ENCODE results near the gene CABLES1. TPM values are rescaled to one million over a fixed set of nuclear protein-coding genes. Genes with fewer than 3 reads are reported as not detected.

Gene CABLES1
- total RNA-seq, 1 donor from 2014 or later: 39.3 TPM

DNA sequence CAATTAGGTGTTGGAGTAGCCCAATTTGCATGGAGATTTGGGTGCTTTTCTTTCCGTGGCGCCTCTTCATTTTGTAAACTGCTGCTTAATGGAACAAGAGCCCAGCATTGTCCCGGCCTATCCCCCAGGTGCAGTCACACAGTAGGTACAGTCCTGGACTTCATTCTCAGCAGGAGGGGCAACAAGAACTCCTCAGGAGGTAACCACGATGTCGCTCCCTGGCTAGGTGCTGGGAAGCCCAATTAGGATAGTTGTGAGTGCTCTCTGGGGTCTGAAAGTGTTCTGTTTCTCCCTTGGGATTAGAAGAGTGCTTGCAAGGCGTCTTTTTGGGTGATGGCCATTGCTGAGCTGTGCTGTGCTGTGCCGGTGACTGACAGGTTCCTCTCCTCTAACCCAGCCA lies 53.8 kb downstream of the CABLES1 start:
- H3K9me3 ChIP-seq: no peaks in the 10 kb centered on the region
- no peak for DNase-seq (ENCODE audit: extremely low spot score in 2 of 2)
- TF ChIP-seq, protein P1, sequence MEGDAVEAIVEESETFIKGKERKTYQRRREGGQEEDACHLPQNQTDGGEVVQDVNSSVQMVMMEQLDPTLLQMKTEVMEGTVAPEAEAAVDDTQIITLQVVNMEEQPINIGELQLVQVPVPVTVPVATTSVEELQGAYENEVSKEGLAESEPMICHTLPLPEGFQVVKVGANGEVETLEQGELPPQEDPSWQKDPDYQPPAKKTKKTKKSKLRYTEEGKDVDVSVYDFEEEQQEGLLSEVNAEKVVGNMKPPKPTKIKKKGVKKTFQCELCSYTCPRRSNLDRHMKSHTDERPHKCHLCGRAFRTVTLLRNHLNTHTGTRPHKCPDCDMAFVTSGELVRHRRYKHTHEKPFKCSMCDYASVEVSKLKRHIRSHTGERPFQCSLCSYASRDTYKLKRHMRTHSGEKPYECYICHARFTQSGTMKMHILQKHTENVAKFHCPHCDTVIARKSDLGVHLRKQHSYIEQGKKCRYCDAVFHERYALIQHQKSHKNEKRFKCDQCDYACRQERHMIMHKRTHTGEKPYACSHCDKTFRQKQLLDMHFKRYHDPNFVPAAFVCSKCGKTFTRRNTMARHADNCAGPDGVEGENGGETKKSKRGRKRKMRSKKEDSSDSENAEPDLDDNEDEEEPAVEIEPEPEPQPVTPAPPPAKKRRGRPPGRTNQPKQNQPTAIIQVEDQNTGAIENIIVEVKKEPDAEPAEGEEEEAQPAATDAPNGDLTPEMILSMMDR (IDR thresholded peaks at IDR 0.05): no peak
- TF ChIP-seq POLR2A (IDR thresholded peaks at IDR 0.05): no peak
- no peak for TF ChIP-seq POLR2AphosphoS5 (IDR thresholded peaks at IDR 0.05; ENCODE audit: insufficient read depth in 1 of 2, low read depth in 1 of 2)
- no peak overlapping the region for H3K4me3 ChIP-seq
- intact Hi-C loops (cut with DNase I): no loop called here
- no peak overlapping the region for H3K27ac ChIP-seq
- H3K36me3 ChIP-seq: no peaks in the 10 kb centered on the region
- no peaks in the 10 kb centered on the region for H3K27me3 ChIP-seq
- H3K4me1 ChIP-seq: peaks cover 22% of the 10 kb centered on the region

DNA sequence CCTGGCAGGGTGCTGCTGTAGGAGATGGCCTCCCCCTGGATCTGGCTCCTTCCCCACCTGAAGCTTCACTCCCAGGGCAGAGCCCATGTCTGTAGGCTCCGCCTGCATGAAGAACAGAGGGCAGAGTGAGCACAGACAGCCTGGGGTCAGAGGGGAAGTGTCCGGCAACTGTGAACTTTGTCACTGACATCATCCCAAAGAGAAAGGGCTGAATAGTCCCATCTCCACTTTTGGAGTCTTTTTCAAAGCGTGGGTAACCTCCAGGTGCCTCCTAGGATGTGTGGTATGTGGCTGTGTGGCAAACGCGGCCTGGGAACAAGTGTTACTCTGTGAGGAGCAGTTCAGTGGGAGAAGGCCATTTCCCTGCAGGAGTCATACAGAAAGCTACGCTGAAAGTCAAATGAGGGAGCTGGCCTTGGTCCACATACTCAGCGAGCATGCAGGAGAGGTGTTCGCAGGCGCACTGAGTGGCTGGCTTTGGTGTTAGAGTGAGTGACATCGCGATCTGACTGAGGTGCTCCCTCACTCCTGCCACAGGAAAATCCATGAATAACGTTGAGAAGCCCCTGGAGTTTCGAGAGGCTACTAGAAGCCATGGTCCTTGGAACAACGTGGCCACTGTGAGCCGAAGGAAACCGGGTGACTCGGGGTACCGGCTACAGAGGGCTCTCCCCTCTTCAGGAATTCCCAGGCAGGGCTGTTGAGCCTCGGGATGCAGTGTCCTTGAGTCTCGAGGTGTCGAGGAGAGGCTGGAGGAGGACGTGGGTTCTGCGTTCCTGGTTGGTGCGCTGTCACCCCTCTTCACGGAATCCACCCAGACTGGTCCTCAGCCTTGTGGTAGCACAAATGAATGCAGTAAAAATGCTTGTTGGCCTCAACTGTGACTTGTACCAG lies 54.7 kb downstream of the CABLES1 start:
- intact Hi-C loops (cut with DNase I): no loop called here
- TF ChIP-seq POLR2AphosphoS5 (IDR thresholded peaks at IDR 0.05; ENCODE audit: insufficient read depth in 1 of 2, low read depth in 1 of 2) (no peak), POLR2A (IDR thresholded peaks at IDR 0.05) (no peak)
- TF ChIP-seq, protein P1 (IDR thresholded peaks at IDR 0.05): no peak
- H3K27ac ChIP-seq: no peak overlapping the region
- H3K27me3 ChIP-seq: no peaks in the 10 kb centered on the region
- no peaks in the 10 kb centered on the region for H3K9me3 ChIP-seq
- peaks cover 25% of the 10 kb centered on the region for H3K4me1 ChIP-seq
- H3K4me3 ChIP-seq: no peak overlapping the region
- no peaks in the 10 kb centered on the region for H3K36me3 ChIP-seq
- no peak for DNase-seq (ENCODE audit: extremely low spot score in 2 of 2)

DNA sequence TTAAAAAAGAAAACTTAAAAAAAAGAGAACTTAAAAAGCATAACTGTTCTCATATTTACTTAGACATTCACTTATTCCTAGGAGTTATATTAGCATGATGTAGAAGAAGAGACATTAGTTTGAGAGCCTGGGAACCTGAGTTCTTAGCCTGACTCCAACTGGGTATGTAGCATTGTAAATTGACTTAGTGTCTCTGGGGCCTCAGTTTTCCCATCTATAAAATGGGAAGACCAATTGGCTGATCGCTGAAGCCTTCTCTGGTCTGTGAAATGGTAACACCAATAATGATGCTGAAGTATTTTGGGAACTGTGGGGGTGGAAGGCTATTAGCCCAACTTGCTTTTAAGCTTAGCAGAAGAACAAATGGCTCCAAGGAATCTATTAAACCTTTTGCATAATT lies 55.9 kb downstream of the CABLES1 start:
- DNase-seq (ENCODE audit: extremely low spot score in 2 of 2): no peak
- no peaks in the 10 kb centered on the region for H3K27me3 ChIP-seq
- intact Hi-C loops (cut with DNase I): no loop called here
- no peak for TF ChIP-seq POLR2AphosphoS5 (IDR thresholded peaks at IDR 0.05; ENCODE audit: insufficient read depth in 1 of 2, low read depth in 1 of 2)
- TF ChIP-seq POLR2A (IDR thresholded peaks at IDR 0.05): no peak
- TF ChIP-seq, protein P1 (IDR thresholded peaks at IDR 0.05): no peak
- peaks cover 25% of the 10 kb centered on the region for H3K4me1 ChIP-seq
- no peaks in the 10 kb centered on the region for H3K9me3 ChIP-seq
- H3K36me3 ChIP-seq: no peaks in the 10 kb centered on the region
- no peak overlapping the region for H3K27ac ChIP-seq
- no peak overlapping the region for H3K4me3 ChIP-seq

DNA sequence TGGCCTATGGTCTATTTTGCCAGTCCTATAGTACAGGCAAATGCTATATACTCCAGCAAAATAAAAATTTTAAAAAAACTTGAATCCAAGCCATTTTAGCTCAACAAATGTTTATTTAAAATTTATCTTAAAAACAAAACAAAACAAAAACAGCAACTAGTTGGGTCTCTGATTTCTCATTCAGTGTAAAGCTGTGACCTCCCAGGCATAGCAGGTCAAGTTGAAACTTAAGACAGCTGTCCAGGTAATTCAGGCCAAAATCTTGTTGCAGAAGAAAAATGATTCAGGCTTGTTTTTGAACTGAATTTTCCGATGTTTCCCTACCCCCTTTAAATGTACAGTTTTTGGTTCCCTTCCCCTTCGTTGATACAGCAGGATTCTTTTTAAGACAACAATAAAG lies 58.5 kb downstream of the CABLES1 start:
- Histone ChIP-seq H3K36me3 (no peaks in the 10 kb centered on the region), H3K4me1 (peaks cover 25% of the 10 kb centered on the region), H3K27ac (peak overlapping the region; percentile 74), H3K4me3 (no peak overlapping the region), H3K27me3 (no peaks in the 10 kb centered on the region), H3K9me3 (no peaks in the 10 kb centered on the region)
- TF ChIP-seq, protein P1 (IDR thresholded peaks at IDR 0.05): no peak
- TF ChIP-seq POLR2A (IDR thresholded peaks at IDR 0.05) (no peak), POLR2AphosphoS5 (IDR thresholded peaks at IDR 0.05; ENCODE audit: insufficient read depth in 1 of 2, low read depth in 1 of 2) (no peak)
- intact Hi-C loops (cut with DNase I): no loop called here
- DNase-seq (ENCODE audit: extremely low spot score in 2 of 2): no peak

All from vagina (tissue), 2 donors.